ENCODE results near the gene NUFIP2.
A peak's percentile ranks its signal among the peaks of the same experiment; 100 is the strongest.

NUFIP2 gene

GRCh38 chr17:29326023-29326813 is 32.3 kb upstream of the NUFIP2 start:
- no peak for TF ChIP-seq CTCF (IDR thresholded peaks at IDR 0.05)
- no peak for TF ChIP-seq ZFX (IDR thresholded peaks at IDR 0.05; ENCODE audit: borderline replicate concordance)
- no peak overlapping the region for H3K27ac ChIP-seq

GRCh38 chr17:29322363-29322762 is 28.4 kb upstream of the NUFIP2 start:
- TF ChIP-seq ZFX (IDR thresholded peaks at IDR 0.05; ENCODE audit: borderline replicate concordance) (no peak), CTCF (IDR thresholded peaks at IDR 0.05) (no peak)

GRCh38 chr17:29303386-29303785 is 9.4 kb upstream of the NUFIP2 start:
- TF ChIP-seq ZFX (IDR thresholded peaks at IDR 0.05; ENCODE audit: borderline replicate concordance): no peak
- TF ChIP-seq CTCF (IDR thresholded peaks at IDR 0.05): no peak

More at GRCh38 chr17:29322363-29322762, 28.4 kb upstream of the NUFIP2 start:
- H3K27ac ChIP-seq: no peak overlapping the region

GRCh38 chr17:29299031-29299430 is 5.1 kb upstream of the NUFIP2 start:
- H3K27ac ChIP-seq: no peak overlapping the region
- TF ChIP-seq ZFX (IDR thresholded peaks at IDR 0.05; ENCODE audit: borderline replicate concordance): no peak
- TF ChIP-seq CTCF (IDR thresholded peaks at IDR 0.05): no peak

More at GRCh38 chr17:29303386-29303785, 9.4 kb upstream of the NUFIP2 start:
- H3K27ac ChIP-seq: no peak overlapping the region

- no peak overlapping the region for H3K27ac ChIP-seq
- TF ChIP-seq CTCF (IDR thresholded peaks at IDR 0.05) (no peak), ZFX (IDR thresholded peaks at IDR 0.05; ENCODE audit: borderline replicate concordance) (no peak)
Measured at GRCh38 chr17:29295420-29295819, 1.5 kb upstream of the NUFIP2 start.

GRCh38 chr17:29294580-29294900 is 592 bp upstream of the NUFIP2 start:
- TF ChIP-seq CTCF (IDR thresholded peaks at IDR 0.05) (no peak), ZFX (IDR thresholded peaks at IDR 0.05; ENCODE audit: borderline replicate concordance) (no peak)
- peak overlapping the region; percentile 98 for H3K27ac ChIP-seq

Measured in 22Rv1 (cell line).